Measurements from ENCODE around the gene MAS1L.

The MAS1L gene

GRCh38 chr6:29500594-29500993, 12.8 kb upstream of the MAS1L start:
- no peak overlapping the region for H3K27ac ChIP-seq (ENCODE audit: low read depth, low read length)
- TF ChIP-seq EZH2phosphoT487 (conservative IDR thresholded peaks at IDR 0.05; ENCODE audit: low read length), result no peak
- TF ChIP-seq CTCF (IDR thresholded peaks at IDR 0.05; ENCODE audit: insufficient read depth, low read length, poor library complexity, severe bottlenecking), result no peak

GRCh38 chr6:29499704-29500103, 11.9 kb upstream of the MAS1L start:
- no peaks in the 10 kb centered on the region for H3K27me3 ChIP-seq (ENCODE audit: low read length)
- H3K9me2 ChIP-seq (replicated peaks; ENCODE audit: insufficient read depth, low read length), result no peaks in the 10 kb centered on the region
- H2AFZ ChIP-seq (ENCODE audit: low read depth, low read length, severe bottlenecking), result no peak overlapping the region
- no peak overlapping the region for H3K9ac ChIP-seq (ENCODE audit: low read length)
- no peaks in the 10 kb centered on the region for H4K20me1 ChIP-seq (ENCODE audit: low read depth, low read length)
- no peaks in the 10 kb centered on the region for H3K79me2 ChIP-seq (ENCODE audit: insufficient read depth, low read length)
- H3F3A ChIP-seq (ENCODE audit: insufficient read depth), result no peaks in the 10 kb centered on the region
- H3K4me2 ChIP-seq (ENCODE audit: low read depth, low read length, poor library complexity, severe bottlenecking), result no peak overlapping the region
- H3K27ac ChIP-seq (ENCODE audit: low read depth, low read length), result no peak overlapping the region
- H3K9me3 ChIP-seq (ENCODE audit: insufficient read depth, low read length), result no peaks in the 10 kb centered on the region
- no peak for TF ChIP-seq CTCF (IDR thresholded peaks at IDR 0.05; ENCODE audit: insufficient read depth, low read length, poor library complexity, severe bottlenecking)
- no peak for TF ChIP-seq EZH2phosphoT487 (conservative IDR thresholded peaks at IDR 0.05; ENCODE audit: low read length)
- no peak overlapping the region for H3K4me3 ChIP-seq (ENCODE audit: insufficient read depth, low read length, poor library complexity, severe bottlenecking)
- no peaks in the 10 kb centered on the region for H3K36me3 ChIP-seq (ENCODE audit: low read length)

More at GRCh38 chr6:29500594-29500993, 12.8 kb upstream of the MAS1L start:
- no peaks in the 10 kb centered on the region for H3K36me3 ChIP-seq (ENCODE audit: low read length)
- H2AFZ ChIP-seq (ENCODE audit: low read depth, low read length, severe bottlenecking), result no peak overlapping the region
- no peak overlapping the region for H3K4me3 ChIP-seq (ENCODE audit: insufficient read depth, low read length, poor library complexity, severe bottlenecking)
- H3F3A ChIP-seq (ENCODE audit: insufficient read depth), result no peaks in the 10 kb centered on the region
- no peaks in the 10 kb centered on the region for H3K79me2 ChIP-seq (ENCODE audit: insufficient read depth, low read length)
- H4K20me1 ChIP-seq (ENCODE audit: low read depth, low read length), result no peaks in the 10 kb centered on the region
- H3K9me3 ChIP-seq (ENCODE audit: insufficient read depth, low read length), result no peaks in the 10 kb centered on the region
- no peaks in the 10 kb centered on the region for H3K27me3 ChIP-seq (ENCODE audit: low read length)
- no peaks in the 10 kb centered on the region for H3K9me2 ChIP-seq (replicated peaks; ENCODE audit: insufficient read depth, low read length)
- H3K9ac ChIP-seq (ENCODE audit: low read length), result no peak overlapping the region
- H3K4me2 ChIP-seq (ENCODE audit: low read depth, low read length, poor library complexity, severe bottlenecking), result no peak overlapping the region

DNA sequence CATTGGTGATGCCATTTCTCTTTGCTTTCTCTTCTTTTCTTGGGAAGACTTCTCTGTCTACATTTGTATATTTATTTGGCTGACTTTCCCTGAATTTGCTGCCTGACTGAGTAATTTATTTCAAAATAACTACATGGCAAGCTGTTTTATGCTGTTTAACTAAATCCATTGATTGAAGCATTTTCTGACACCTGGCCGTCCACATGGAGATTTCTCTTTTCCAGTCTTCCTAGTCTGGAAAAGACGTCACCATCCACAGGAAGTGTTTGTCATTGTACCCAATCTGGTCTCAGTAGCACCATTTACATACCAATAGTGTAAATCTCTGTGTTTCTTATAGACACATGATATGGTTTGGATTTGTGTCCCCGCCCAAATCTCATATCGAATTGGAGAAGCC, 9.2 kb upstream of the MAS1L start:
- Histone ChIP-seq H4K20me1 (ENCODE audit: low read depth, low read length) (no peaks in the 10 kb centered on the region), H3K36me3 (ENCODE audit: low read length) (no peaks in the 10 kb centered on the region), H3K27me3 (ENCODE audit: low read length) (no peaks in the 10 kb centered on the region), H3K4me3 (ENCODE audit: insufficient read depth, low read length, poor library complexity, severe bottlenecking) (no peak overlapping the region), H3K9me3 (ENCODE audit: insufficient read depth, low read length) (no peaks in the 10 kb centered on the region), H3K9me2 (replicated peaks; ENCODE audit: insufficient read depth, low read length) (no peaks in the 10 kb centered on the region), H3K79me2 (ENCODE audit: insufficient read depth, low read length) (no peaks in the 10 kb centered on the region), H3K4me2 (ENCODE audit: low read depth, low read length, poor library complexity, severe bottlenecking) (no peak overlapping the region), H3F3A (ENCODE audit: insufficient read depth) (no peaks in the 10 kb centered on the region), H3K27ac (ENCODE audit: low read depth, low read length) (no peak overlapping the region), H3K9ac (ENCODE audit: low read length) (no peak overlapping the region), H2AFZ (ENCODE audit: low read depth, low read length, severe bottlenecking) (no peak overlapping the region)
- TF ChIP-seq CTCF (IDR thresholded peaks at IDR 0.05; ENCODE audit: insufficient read depth, low read length, poor library complexity, severe bottlenecking) (no peak), EZH2phosphoT487 (conservative IDR thresholded peaks at IDR 0.05; ENCODE audit: low read length) (no peak)
